ENCODE results near the gene CCNJL.

- TF ChIP-seq MAFK (IDR thresholded peaks at IDR 0.05; ENCODE audit: low read depth, low read length) (no peak), CTCF (IDR thresholded peaks at IDR 0.05; ENCODE audit: control extremely low read depth in 1 of 3, insufficient read depth in 1 of 3, low read depth in 1 of 3, low read length in 3 of 3) (no peak), E2F6 (IDR thresholded peaks at IDR 0.05) (no peak), HDAC6 (IDR thresholded peaks at IDR 0.05; ENCODE audit: low read depth, low read length) (no peak), TEAD4 (IDR thresholded peaks at IDR 0.05; ENCODE audit: low read depth, low read length) (no peak), YY1 (IDR thresholded peaks at IDR 0.05; ENCODE audit: low read depth, low read length) (no peak), EP300 (IDR thresholded peaks at IDR 0.05; ENCODE audit: borderline replicate concordance in 1 of 2, low read depth in 2 of 2, low read length in 2 of 2) (no peak), SUZ12 (IDR thresholded peaks at IDR 0.05; ENCODE audit: low read length) (no peak), POLR2AphosphoS5 (IDR thresholded peaks at IDR 0.05; ENCODE audit: low read depth, low read length) (no peak), KDM4A (IDR thresholded peaks at IDR 0.05; ENCODE audit: low read depth, low read length, severe bottlenecking) (no peak)
Measured at GRCh38 chr5:160209917-160210316, 102.4 kb downstream of the CCNJL start.

All from H1 (cell line).